GM19193 (cell line): ENCODE results near the gene EVX2.

Source experiments
- POLR2A ChIP-seq: IDR thresholded peaks from 4 replicates; pipeline ENCODE4 v1.6.1; 2011; ENCODE audit not compliant: insufficient read depth, insufficient read length; ENCODE audit errors: extremely low read depth

The EVX2 gene

GRCh38 chr2:176124947-176125771, 41.4 kb upstream of the EVX2 start:
- no peak for TF ChIP-seq POLR2A

GRCh38 chr2:176124110-176124946, 40.6 kb upstream of the EVX2 start:
- no peak for TF ChIP-seq POLR2A

GRCh38 chr2:176123411-176124109, 39.8 kb upstream of the EVX2 start:
- TF ChIP-seq POLR2A, result no peak

GRCh38 chr2:176122683-176123410, 39.1 kb upstream of the EVX2 start, which contains the start of gene HOXD9:
Gene HOXD9, plus strand, starts transcription at chr2:176122719. Its CDS starts 50 bp downstream, at chr2:176122769.
- TF ChIP-seq POLR2A, result no peak

- no peak for TF ChIP-seq POLR2A
Observed at GRCh38 chr2:176122052-176122682, 38.4 kb upstream of the EVX2 start.

GRCh38 chr2:176121190-176122051, 37.7 kb upstream of the EVX2 start:
- no peak for TF ChIP-seq POLR2A

GRCh38 chr2:176120364-176121189, 36.8 kb upstream of the EVX2 start:
- no peak for TF ChIP-seq POLR2A

- TF ChIP-seq POLR2A, result no peak
Observed at GRCh38 chr2:176118601-176119339, 35.0 kb upstream of the EVX2 start.

- no peak for TF ChIP-seq POLR2A
Observed at GRCh38 chr2:176117823-176118371, 34.1 kb upstream of the EVX2 start.

GRCh38 chr2:176117162-176117822, 33.5 kb upstream of the EVX2 start:
- no peak for TF ChIP-seq POLR2A
